Activated B cell treated with CpG ODN at 0.5 μM for 24 hours (primary cell): ENCODE results near the gene MYLK4. TPM values are rescaled to one million over a fixed set of nuclear protein-coding genes. Genes with fewer than 3 reads are reported as not detected.

Source experiments
- ATAC-seq: fragments of 200-7000 bp; cut with Tn5 transposase; one replicate; pipeline ENCODE4 v1.10.0; 2021; ENCODE audit warnings: low read depth, mild to moderate bottlenecking, moderate library complexity
- CTCF ChIA-PET: fragments of 350-600 bp; sonication (Branson Sonifier 250); formaldehyde crosslinking; loops from one replicate; lab custom pipeline; 2021; ENCODE audit warnings: antibody characterized with exemption; lab: Charles Lee
- POLR2A ChIA-PET: fragments of 350-600 bp; sonication (Branson Sonifier 250); formaldehyde crosslinking; loops from one replicate; lab custom pipeline; 2021; ENCODE audit warnings: antibody characterized with exemption; lab: Charles Lee
- DNase-seq: peaks from one replicate; pipeline ENCODE4 v3.0.0; 2022
- H3K27ac Mint-ChIP-seq: one replicate; pipeline ENCODE4 v1.8.0; 2020; ENCODE audit warnings: mixed read lengths
- H3K27me3 Mint-ChIP-seq: one replicate; pipeline ENCODE4 v1.8.0; 2021; ENCODE audit warnings: mixed read lengths
- H3K36me3 Mint-ChIP-seq: one replicate; pipeline ENCODE4 v1.8.0; 2021; ENCODE audit warnings: low read depth, mixed read lengths
- H3K4me1 Mint-ChIP-seq: one replicate; pipeline ENCODE4 v1.8.0; 2021; ENCODE audit warnings: mixed read lengths
- H3K4me3 Mint-ChIP-seq: one replicate; pipeline ENCODE4 v1.8.0; 2020; ENCODE audit warnings: mild to moderate bottlenecking, mixed read lengths
- H3K9me3 Mint-ChIP-seq: one replicate; pipeline ENCODE4 v1.8.0; 2020; ENCODE audit warnings: mixed read lengths
- intact Hi-C: fragments of 100-400 bp; cut with micrococcal nuclease; formaldehyde crosslinking; loops from one replicate; pipeline ENCODE4 v1.15.1; 2024
- total RNA-seq: library from RNA; stranded (reverse); gene quantifications from 2 replicates; pipeline ENCODE4 v1.2.3, GENCODE V29; 2022
- TF ChIP-seq, protein P1 (sequence below): fragments of 200-600 bp; IDR thresholded peaks from one replicate; pipeline ENCODE4 v1.8.0; 2022; ENCODE audit warnings: antibody characterized with exemption, mild to moderate bottlenecking

The MYLK4 gene
- total RNA-seq, 1 donor from 2014 or later: 0.58 TPM

DNA sequence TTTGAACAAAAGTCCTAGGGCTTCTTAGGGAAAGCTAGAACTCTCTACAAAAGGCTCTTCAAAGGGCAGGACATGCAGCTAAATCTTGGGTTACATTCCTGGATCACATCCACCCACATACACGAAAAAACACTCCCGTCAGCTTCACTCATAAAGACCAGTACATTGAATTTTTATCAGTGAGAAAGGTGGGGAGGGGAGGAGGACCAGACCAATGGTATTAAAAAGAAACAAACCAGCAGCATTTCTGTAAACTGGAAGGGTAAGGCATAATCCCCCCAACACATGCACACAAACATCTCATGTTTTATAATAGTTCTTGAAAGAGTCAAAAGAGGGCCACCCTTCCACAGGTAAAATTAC lies 31.6 kb downstream of the MYLK4 start:
- Mint-ChIP-seq H3K36me3 (peaks cover 1% of the 10 kb centered on the region), H3K4me1 (peaks cover 5% of the 10 kb centered on the region), H3K27ac (no peak overlapping the region), H3K9me3 (peaks cover 7% of the 10 kb centered on the region), H3K27me3 (peaks cover under 1% of the 10 kb centered on the region), H3K4me3 (no peak overlapping the region)
- ATAC-seq (no peak), DNase-seq (no peak)
- intact Hi-C loops: no loop called here
- TF ChIP-seq, protein P1, sequence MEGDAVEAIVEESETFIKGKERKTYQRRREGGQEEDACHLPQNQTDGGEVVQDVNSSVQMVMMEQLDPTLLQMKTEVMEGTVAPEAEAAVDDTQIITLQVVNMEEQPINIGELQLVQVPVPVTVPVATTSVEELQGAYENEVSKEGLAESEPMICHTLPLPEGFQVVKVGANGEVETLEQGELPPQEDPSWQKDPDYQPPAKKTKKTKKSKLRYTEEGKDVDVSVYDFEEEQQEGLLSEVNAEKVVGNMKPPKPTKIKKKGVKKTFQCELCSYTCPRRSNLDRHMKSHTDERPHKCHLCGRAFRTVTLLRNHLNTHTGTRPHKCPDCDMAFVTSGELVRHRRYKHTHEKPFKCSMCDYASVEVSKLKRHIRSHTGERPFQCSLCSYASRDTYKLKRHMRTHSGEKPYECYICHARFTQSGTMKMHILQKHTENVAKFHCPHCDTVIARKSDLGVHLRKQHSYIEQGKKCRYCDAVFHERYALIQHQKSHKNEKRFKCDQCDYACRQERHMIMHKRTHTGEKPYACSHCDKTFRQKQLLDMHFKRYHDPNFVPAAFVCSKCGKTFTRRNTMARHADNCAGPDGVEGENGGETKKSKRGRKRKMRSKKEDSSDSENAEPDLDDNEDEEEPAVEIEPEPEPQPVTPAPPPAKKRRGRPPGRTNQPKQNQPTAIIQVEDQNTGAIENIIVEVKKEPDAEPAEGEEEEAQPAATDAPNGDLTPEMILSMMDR: no peak
- ChIA-PET POLR2A (no interaction called here), CTCF (no interaction called here)

DNA sequence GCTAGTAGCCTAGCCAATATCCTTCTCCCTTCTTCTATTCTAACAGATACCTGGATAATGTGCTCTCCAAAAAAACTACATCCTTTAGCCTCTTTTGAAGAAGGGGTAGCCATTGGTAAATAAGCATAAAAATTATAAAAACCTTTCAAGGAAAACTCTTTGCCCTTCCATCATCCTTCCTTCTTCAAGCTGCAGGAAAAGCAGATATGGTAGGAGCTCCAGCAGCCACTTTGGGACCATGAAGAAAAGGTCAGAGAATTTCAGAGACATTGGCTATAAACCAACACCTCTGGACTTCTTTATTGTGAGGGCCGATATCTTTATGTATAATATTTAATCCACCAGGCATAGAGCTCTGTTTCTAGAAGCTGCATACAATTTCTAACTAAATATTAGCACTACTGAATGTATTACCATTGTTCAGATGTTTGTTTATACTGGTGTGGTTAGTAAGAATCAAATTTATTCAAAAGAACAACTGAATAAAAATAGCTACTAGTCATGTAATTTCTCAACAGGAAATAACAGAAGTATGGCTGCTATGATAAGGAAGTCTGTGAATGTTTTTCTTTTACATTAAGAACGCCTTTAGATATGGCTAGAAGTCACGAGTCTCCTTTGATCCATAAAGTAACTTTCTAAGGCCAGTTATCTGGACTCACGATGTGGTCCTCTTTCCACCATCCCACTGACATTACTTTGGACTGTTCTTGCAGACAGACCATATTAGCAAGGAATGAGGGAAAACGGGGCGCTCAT lies 32.2 kb downstream of the MYLK4 start:
- Mint-ChIP-seq H3K9me3 (peaks cover 7% of the 10 kb centered on the region), H3K36me3 (peaks cover 1% of the 10 kb centered on the region), H3K27me3 (no peaks in the 10 kb centered on the region), H3K4me1 (peaks cover 5% of the 10 kb centered on the region), H3K27ac (no peak overlapping the region), H3K4me3 (no peak overlapping the region)
- DNase-seq (no peak), ATAC-seq (no peak)
- intact Hi-C loops: no loop called here
- CTCF ChIA-PET: no interaction called here
- POLR2A ChIA-PET: no interaction called here
- TF ChIP-seq, protein P1: no peak

DNA sequence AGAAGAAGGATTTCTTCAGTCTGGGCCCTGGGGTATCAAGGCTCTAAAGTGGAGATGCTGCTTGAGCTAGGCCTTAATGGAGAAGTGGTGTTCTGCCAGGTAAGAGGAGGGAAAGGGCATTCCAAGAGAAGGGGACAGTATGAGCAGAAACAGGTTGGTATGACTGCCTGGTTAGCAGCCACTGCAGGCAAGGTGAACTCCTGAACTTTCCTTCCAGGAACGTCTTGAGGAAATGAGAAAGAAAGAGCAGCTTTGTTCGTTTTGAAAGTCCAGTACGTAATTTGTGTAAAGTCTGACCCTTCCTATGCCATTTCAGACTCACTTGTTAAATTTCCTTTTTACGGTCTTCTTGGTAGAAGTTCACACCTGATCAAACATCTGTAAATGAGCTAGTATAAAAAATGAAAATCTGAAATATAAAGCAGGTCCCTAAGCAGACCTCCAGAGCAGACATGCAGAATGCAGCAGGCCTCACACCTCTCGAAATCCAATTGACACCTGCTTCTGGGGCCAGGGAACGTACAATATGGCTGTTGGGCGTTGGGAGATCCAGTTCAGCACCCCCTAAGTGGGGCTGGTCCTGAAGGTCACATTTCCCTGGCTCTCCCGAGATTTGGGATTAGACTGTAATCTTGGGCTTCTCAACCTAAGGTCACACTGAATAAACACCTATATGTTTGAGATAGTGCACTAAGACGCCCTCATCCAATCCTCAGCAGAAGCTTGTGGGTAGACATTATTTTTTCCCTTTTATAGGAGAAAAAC lies 33.6 kb downstream of the MYLK4 start:
- Mint-ChIP-seq H3K4me3 (no peak overlapping the region), H3K36me3 (peaks cover 1% of the 10 kb centered on the region), H3K4me1 (peaks cover 5% of the 10 kb centered on the region), H3K9me3 (peaks cover 4% of the 10 kb centered on the region), H3K27ac (no peak overlapping the region), H3K27me3 (no peaks in the 10 kb centered on the region)
- CTCF ChIA-PET: no interaction called here
- TF ChIP-seq, protein P1: no peak
- POLR2A ChIA-PET: no interaction called here
- intact Hi-C loops: no loop called here
- ATAC-seq (no peak), DNase-seq (no peak)

DNA sequence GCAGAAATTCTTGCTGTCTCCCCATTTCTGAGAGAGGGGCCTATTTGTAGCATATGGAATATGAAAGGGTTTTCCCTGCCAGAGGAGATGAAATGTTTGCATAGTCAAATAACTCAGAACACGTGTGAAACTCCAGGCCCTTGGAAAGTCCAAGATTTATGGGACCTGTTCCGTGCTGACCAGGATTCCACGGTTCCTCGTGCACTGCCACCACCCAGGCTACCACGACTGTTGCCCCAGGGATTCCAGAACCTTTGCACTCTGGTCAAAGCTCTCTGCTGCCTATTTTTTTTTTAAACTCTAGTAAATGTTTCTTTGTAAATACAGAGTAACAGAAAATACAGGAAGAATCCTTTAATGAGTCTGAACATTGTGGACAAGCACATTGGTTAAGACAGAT lies 35.0 kb downstream of the MYLK4 start:
- CTCF ChIA-PET: no interaction called here
- POLR2A ChIA-PET: no interaction called here
- Mint-ChIP-seq H3K27ac (no peak overlapping the region), H3K27me3 (peaks cover 3% of the 10 kb centered on the region), H3K36me3 (peaks cover 1% of the 10 kb centered on the region), H3K9me3 (peaks cover 2% of the 10 kb centered on the region), H3K4me3 (no peak overlapping the region), H3K4me1 (peaks cover 5% of the 10 kb centered on the region)
- no peak for DNase-seq
- no peak for ATAC-seq
- intact Hi-C loops: no loop called here
- TF ChIP-seq, protein P1: no peak

DNA sequence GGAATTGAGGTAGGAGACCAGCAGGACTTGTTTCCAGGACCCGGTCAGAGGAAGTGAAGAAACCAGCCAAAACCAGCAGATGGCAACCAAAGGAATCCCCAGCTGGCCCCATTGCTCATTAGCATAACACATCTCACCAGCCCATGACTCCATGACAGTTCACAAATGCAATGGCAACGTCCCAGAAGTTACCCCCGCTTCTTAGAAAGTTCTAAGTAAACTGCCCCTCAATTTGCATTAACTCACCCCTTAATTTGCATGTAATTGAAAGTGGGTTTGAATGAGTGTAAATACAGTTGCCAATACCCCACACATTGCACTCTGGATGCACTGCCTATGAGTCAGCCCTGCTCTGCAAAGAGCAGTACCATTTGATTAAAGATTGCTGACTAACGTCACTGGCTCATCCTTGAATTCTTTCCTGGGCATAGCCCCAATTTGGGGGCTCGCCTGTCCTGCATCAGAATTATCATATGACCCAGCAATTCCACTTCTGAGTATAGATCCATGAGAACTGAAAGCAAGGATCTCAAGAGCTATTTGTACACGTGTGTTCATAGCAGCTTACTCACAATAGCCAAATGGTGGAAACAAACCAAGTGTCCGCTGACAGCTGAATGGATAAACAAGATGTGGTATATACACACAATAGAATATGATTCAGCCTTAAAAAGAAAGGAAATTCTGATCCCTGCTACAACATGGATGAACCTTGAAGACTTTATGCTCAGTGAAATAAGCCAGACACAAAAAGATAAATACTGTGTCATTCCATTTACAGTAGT lies 36.4 kb downstream of the MYLK4 start:
- Mint-ChIP-seq H3K9me3 (peaks cover 8% of the 10 kb centered on the region), H3K4me1 (peaks cover 5% of the 10 kb centered on the region), H3K27me3 (peaks cover 6% of the 10 kb centered on the region), H3K4me3 (no peak overlapping the region), H3K27ac (no peak overlapping the region), H3K36me3 (no peaks in the 10 kb centered on the region)
- intact Hi-C loops: no loop called here
- ChIA-PET POLR2A (no interaction called here), CTCF (no interaction called here)
- no peak for ATAC-seq
- DNase-seq: no peak
- TF ChIP-seq, protein P1: no peak
